ENCODE results near the gene DNAJA2. TPM values are rescaled to one million over a fixed set of nuclear protein-coding genes. Genes with fewer than 3 reads are reported as not detected.
"Not testable (repeated sequence)": the region's sequence is repeated elsewhere in the genome, so short reads cannot be mapped to it uniquely, and the experiment has no call there.

Gene DNAJA2
- total RNA-seq, 4 donors from 2014 or later, result 65.7 to 97.0 (median 72.0) TPM

DNA sequence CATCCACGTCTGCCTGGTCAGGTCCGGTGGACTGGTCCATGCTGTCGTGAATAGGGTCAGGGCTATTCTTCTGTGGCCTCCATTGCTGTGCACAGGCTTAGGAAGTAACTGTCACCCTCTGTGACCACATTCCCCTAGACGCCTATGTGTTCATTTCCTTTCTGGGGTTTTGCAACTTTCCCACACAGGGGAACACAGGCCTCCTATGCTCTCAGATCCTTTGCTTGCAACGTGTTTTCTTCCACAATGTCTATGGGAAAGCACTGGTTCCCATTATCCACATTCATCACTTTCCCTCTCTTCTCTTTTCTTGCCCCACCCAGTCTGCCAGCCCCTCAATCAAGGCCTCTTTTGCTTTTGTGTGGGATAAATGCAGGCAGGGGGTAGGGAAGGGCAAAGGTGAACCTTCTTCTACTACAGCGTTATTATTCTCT is 43.2 kb upstream of the DNAJA2 start:
- no peaks in the 10 kb centered on the region for H3K4me1 ChIP-seq
- WGBS, 2 donors (ENCODE audit: low coverage in 1 of 2), result 60 to 80% methylated on average over 1 to 2 of the region's 6 CpGs
- no peak for TF ChIP-seq POLR2A (IDR thresholded peaks at IDR 0.05)
- TF ChIP-seq, protein P1, sequence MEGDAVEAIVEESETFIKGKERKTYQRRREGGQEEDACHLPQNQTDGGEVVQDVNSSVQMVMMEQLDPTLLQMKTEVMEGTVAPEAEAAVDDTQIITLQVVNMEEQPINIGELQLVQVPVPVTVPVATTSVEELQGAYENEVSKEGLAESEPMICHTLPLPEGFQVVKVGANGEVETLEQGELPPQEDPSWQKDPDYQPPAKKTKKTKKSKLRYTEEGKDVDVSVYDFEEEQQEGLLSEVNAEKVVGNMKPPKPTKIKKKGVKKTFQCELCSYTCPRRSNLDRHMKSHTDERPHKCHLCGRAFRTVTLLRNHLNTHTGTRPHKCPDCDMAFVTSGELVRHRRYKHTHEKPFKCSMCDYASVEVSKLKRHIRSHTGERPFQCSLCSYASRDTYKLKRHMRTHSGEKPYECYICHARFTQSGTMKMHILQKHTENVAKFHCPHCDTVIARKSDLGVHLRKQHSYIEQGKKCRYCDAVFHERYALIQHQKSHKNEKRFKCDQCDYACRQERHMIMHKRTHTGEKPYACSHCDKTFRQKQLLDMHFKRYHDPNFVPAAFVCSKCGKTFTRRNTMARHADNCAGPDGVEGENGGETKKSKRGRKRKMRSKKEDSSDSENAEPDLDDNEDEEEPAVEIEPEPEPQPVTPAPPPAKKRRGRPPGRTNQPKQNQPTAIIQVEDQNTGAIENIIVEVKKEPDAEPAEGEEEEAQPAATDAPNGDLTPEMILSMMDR (IDR thresholded peaks at IDR 0.05), result no peak
- TF ChIP-seq POLR2AphosphoS5 (IDR thresholded peaks at IDR 0.05), result no peak
- TF ChIP-seq EP300 (IDR thresholded peaks at IDR 0.05), result no peak
- no peak overlapping the region for H3K4me3 ChIP-seq
- H3K27me3 ChIP-seq, result peaks cover 14% of the 10 kb centered on the region
- H3K27ac ChIP-seq, result no peak overlapping the region
- no peak for ATAC-seq
- H3K9me3 ChIP-seq, result no peaks in the 10 kb centered on the region
- H3K36me3 ChIP-seq, result no peaks in the 10 kb centered on the region

DNA sequence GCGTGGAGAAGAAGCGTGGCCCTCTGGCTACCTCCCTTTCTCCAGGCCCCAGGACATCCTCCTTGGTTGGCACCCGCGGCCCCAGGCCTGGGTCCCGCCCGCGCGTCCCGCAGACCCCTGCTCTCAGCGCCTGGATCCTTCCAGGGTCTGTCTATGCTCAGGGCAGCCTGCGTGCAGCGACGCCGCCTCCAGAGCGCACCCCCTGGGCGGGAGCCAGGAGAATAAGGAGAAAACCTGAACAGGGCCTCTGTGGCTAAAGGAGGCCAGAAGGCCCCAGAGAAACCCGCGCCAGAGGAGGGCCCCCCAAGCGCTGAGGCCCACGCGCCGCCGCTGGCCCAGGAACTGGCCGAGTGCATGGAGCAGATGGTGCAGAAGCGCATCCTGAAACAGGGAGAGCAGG is 40.4 kb upstream of the DNAJA2 start:
- H3K27ac ChIP-seq, result no peak overlapping the region
- no peaks in the 10 kb centered on the region for H3K4me1 ChIP-seq
- H3K27me3 ChIP-seq, result peaks cover 14% of the 10 kb centered on the region
- TF ChIP-seq, protein P1 (IDR thresholded peaks at IDR 0.05), result no peak
- TF ChIP-seq POLR2AphosphoS5 (IDR thresholded peaks at IDR 0.05) (no peak), EP300 (IDR thresholded peaks at IDR 0.05) (no peak), POLR2A (IDR thresholded peaks at IDR 0.05) (no peak)
- no CpG with 5 or more reads among the region's 25 CpGs for WGBS, 2 donors (ENCODE audit: low coverage in 1 of 2)
- no peak for ATAC-seq
- H3K4me3 ChIP-seq, result no peak overlapping the region
- H3K36me3 ChIP-seq, result no peaks in the 10 kb centered on the region
- no peaks in the 10 kb centered on the region for H3K9me3 ChIP-seq

DNA sequence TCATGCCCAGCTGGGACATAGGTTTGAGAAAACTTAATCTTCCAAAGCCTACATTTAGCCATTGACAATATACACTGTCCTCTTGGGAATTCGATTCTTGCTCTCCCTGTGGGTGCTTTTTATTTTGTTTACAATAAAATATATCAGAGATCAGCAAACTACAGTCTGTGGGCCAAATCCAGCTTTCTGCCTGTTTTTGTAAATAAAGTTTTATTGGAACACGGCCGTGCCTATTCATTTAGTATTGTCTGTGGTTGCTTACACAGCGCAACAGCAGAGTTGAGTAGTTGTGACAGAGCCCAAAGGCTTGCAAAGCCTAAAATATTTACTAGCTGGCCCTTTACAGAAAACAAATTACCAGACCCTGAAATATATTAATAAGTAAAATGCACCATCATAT is 39.7 kb upstream of the DNAJA2 start:
- Histone ChIP-seq H3K27ac (no peak overlapping the region), H3K27me3 (peaks cover 14% of the 10 kb centered on the region), H3K9me3 (no peaks in the 10 kb centered on the region), H3K36me3 (no peaks in the 10 kb centered on the region), H3K4me3 (no peak overlapping the region), H3K4me1 (no peaks in the 10 kb centered on the region)
- 80 to 86% methylated on average over 3 to 4 of the region's 4 CpGs for WGBS, 2 donors (ENCODE audit: low coverage in 1 of 2)
- no peak for ATAC-seq
- TF ChIP-seq EP300 (IDR thresholded peaks at IDR 0.05), result no peak
- TF ChIP-seq, protein P1 (IDR thresholded peaks at IDR 0.05), result no peak
- TF ChIP-seq POLR2AphosphoS5 (IDR thresholded peaks at IDR 0.05), result no peak
- TF ChIP-seq POLR2A (IDR thresholded peaks at IDR 0.05), result no peak

DNA sequence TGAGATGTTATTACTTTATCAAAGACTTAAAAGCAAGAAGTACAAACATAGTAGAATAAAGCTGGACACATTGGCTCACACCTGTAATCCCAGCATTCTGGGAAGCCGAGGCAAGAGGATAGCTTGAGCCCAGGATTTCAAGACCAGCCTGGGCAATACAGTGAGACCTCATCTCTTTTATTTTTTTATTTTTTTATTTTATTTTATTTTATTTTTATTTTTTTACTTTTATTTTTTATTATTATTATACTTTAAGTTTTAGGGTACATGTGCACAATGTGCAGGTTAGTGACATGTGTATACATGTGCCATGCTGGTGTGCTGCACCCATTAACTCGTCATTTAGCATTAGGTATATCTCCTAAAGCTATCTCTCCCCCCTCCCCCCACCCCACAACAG is 37.3 kb upstream of the DNAJA2 start:
- H3K9me3 ChIP-seq, H3K27ac ChIP-seq, H3K36me3 ChIP-seq, ATAC-seq, H3K4me3 ChIP-seq, H3K27me3 ChIP-seq, H3K4me1 ChIP-seq: not testable (repeated sequence)
- WGBS, 2 donors (ENCODE audit: low coverage in 1 of 2), result 92 to 96% methylated on average over 1 to 2 of the region's 2 CpGs

DNA sequence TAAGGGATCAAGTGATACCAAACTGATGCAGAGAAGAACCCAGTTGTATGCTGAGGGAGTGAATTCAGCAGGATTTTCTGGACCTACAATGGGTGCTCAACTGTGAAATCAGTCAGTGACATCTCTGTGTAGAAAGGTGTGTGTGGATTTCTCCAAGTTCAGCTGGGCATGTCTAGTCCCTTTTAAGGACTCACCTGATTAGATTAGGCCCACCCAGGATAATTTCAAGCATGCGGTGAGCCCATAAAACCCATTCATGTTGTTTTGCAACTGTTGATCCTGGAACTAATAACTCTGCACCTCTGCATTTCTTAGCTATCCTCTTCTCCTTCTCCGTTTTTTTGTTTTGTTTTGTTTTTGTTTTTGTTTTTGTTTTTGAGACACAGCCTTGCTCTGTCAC is 35.1 kb upstream of the DNAJA2 start:
- Histone ChIP-seq H3K9me3 (peaks cover 0 to 3% (median 0%) of the 10 kb centered on the region in 3 donors), H3K36me3 (no peaks in the 10 kb centered on the region), H3K4me3 (no peak overlapping the region), H3K27ac (no peak overlapping the region), H3K4me1 (no peaks in the 10 kb centered on the region), H3K27me3 (peaks cover under 1% of the 10 kb centered on the region)
- TF ChIP-seq POLR2AphosphoS5 (IDR thresholded peaks at IDR 0.05) (no peak), POLR2A (IDR thresholded peaks at IDR 0.05) (no peak), EP300 (IDR thresholded peaks at IDR 0.05) (no peak)
- TF ChIP-seq, protein P1 (IDR thresholded peaks at IDR 0.05), result no peak
- no peak for ATAC-seq
- 43 to 100% methylated on average over 1 of the region's 2 CpGs for WGBS, 2 donors (ENCODE audit: low coverage in 1 of 2)
